ENCODE measurements around the gene EIF5A.

GRCh38 chr17:7348478-7349242 lies 41.2 kb downstream of the EIF5A start:
- no peak for TF ChIP-seq MXI1 (IDR thresholded peaks at IDR 0.05; ENCODE audit: low read depth, low read length)
- TF ChIP-seq RCOR1 (IDR thresholded peaks at IDR 0.05; ENCODE audit: borderline replicate concordance in 1 of 2, low read depth in 2 of 2, low read length in 2 of 2), result no peak
- no peak for TF ChIP-seq CTCF (IDR thresholded peaks at IDR 0.05 in 2 of 3, conservative IDR thresholded peaks at IDR 0.05 in 1 of 3; ENCODE audit: insufficient read depth in 2 of 3, low read depth in 1 of 3, low read length in 3 of 3)
- TF ChIP-seq GATA2 (CRISPR knock-in tag; IDR thresholded peaks at IDR 0.05), result no peak
- TF ChIP-seq MAZ (CRISPR knock-in tag; conservative IDR thresholded peaks at IDR 0.05 in 1 of 2, IDR thresholded peaks at IDR 0.05 in 1 of 2), result no peak
- TF ChIP-seq ZNF311 (CRISPR knock-in tag; IDR thresholded peaks at IDR 0.05), result no peak
- no peak for TF ChIP-seq MTA2 (IDR thresholded peaks at IDR 0.05; ENCODE audit: low read depth)
